T-helper 2 cell treated with Interferon-gamma antibody and Interleukin-4, amounts not matched to agents 5 μg/mL and 100 μg/mL, for 36 hours (primary cell): ENCODE results near the gene RAET1E.
"Not testable (repeated sequence)": the region's sequence is repeated elsewhere in the genome, so short reads cannot be mapped to it uniquely, and the experiment has no call there.

ENCODE experiments used
- DNase-seq: peaks from one replicate; pipeline ENCODE4 v3.0.0; 2021; ENCODE audit warnings: low spot score
- H3K27ac Mint-ChIP-seq: one replicate; pipeline ENCODE4 v1.8.0; 2021; ENCODE audit warnings: mild to moderate bottlenecking, mixed read lengths
- H3K27me3 Mint-ChIP-seq: one replicate; pipeline ENCODE4 v1.8.0; 2021; ENCODE audit warnings: low read depth, mixed read lengths
- H3K36me3 Mint-ChIP-seq: one replicate; pipeline ENCODE4 v1.8.0; 2021; ENCODE audit warnings: low read depth, mixed read lengths
- H3K4me1 Mint-ChIP-seq: one replicate; pipeline ENCODE4 v1.8.0; 2021; ENCODE audit warnings: low read depth, mixed read lengths
- H3K4me3 Mint-ChIP-seq: one replicate; pipeline ENCODE4 v1.8.0; 2022; ENCODE audit warnings: mild to moderate bottlenecking, moderate library complexity, mixed read lengths
- H3K9me3 Mint-ChIP-seq: one replicate; pipeline ENCODE4 v1.8.0; 2021; ENCODE audit warnings: mixed read lengths

Gene RAET1E

DNA sequence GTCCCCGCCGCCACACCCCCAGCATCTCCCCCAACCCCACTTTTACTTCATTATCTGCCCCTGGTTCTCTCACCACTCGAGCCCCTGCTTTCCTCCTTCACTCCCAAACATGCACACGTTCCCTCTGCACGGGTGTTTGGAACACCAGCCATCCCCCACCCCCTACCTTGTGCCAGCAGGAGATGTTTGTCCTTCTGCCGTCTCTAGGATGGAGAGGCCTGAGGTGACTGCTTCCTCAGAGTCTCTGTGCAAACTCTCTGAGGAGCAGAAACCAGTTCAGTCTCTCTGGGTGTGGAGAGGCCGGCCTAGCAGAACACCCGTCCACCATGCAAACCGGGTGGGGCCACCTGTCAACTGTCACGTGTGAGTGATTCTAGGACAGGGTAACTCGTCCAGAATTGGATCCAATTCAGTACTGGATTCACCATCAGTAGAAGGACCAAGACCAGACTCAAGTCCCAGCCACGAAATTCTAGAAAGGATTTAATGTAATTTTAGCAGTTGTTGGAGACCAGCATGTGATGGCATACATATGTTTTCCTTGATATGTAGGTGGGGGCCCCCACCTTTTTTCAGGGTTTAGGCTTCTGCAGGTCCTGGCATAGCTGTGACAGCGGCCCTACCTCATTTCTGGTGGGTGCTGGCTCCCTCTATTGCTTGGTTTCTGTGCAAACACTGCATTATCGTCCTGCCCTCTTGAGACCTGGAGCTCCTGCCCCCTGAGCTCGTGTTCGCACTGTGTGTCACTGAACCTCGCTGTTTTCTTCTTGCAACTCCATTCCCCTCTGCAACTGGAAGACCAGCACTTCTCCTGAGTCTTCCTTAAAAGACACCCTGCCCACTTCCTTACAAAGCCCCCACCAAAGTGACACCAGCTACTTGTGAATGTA, at the start of gene RAET1E:
TSS of gene RAET1E (minus strand) at position 259 of the 890 bp plus-strand sequence. CDS start 7,212 bp downstream, outside the sequence.
- H3K27ac Mint-ChIP-seq: no peak within 1 kb of the TSS
- no peak for DNase-seq
- peaks cover 25% of the 10 kb centered on the region for H3K27me3 Mint-ChIP-seq
- H3K4me1 Mint-ChIP-seq: peaks cover 15% of the 10 kb centered on the region
- no peak within 1 kb of the TSS for H3K4me3 Mint-ChIP-seq
- no peaks in the 10 kb centered on the region for H3K9me3 Mint-ChIP-seq
- no peaks in the 10 kb centered on the region for H3K36me3 Mint-ChIP-seq

DNA sequence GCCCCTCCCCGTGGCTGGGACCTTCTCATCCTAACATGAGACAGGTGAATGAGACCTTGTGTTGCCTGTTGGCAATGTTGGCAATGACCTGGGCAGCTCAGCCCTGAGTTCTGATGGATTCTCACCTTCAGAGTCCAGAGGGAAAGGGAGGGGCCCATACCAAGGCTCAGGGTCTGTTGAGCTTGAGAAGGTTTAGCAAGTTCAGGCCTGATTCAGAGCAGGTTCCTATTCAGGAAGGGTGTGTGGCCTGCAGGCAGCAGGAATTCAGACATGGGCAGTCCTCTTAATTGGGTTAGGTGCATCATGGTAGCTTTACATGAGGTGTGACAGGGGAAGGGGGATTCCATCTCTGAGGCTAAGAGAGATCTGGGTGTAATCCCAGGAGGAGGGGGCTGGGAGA, 49.6 kb upstream of the RAET1E start:
- not testable (repeated sequence) for H3K27ac Mint-ChIP-seq, H3K9me3 Mint-ChIP-seq, H3K4me1 Mint-ChIP-seq, DNase-seq, H3K4me3 Mint-ChIP-seq, H3K36me3 Mint-ChIP-seq
- H3K27me3 Mint-ChIP-seq: peaks cover 71% of the 10 kb centered on the region

GRCh38 chr6:149946631-149947030, 48.7 kb upstream of the RAET1E start:
- H3K36me3 Mint-ChIP-seq, H3K4me1 Mint-ChIP-seq, DNase-seq, H3K9me3 Mint-ChIP-seq, H3K4me3 Mint-ChIP-seq, H3K27ac Mint-ChIP-seq: not testable (repeated sequence)
- H3K27me3 Mint-ChIP-seq: peaks cover 69% of the 10 kb centered on the region

DNA sequence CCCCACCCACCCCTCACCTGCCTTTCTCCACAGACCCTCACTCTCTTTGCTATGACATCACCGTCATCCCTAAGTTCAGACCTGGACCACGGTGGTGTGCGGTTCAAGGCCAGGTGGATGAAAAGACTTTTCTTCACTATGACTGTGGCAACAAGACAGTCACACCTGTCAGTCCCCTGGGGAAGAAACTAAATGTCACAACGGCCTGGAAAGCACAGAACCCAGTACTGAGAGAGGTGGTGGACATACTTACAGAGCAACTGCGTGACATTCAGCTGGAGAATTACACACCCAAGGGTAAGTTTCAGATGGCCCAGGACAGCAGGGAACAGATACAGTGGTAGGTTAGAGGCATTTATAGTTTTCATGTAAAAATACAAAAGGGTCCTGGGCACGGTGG, 47.4 kb upstream of the RAET1E start:
- DNase-seq, H3K4me3 Mint-ChIP-seq, H3K36me3 Mint-ChIP-seq, H3K27ac Mint-ChIP-seq, H3K9me3 Mint-ChIP-seq: not testable (repeated sequence)
- peaks cover 13% of the 10 kb centered on the region for H3K4me1 Mint-ChIP-seq
- H3K27me3 Mint-ChIP-seq: peaks cover 68% of the 10 kb centered on the region

DNA sequence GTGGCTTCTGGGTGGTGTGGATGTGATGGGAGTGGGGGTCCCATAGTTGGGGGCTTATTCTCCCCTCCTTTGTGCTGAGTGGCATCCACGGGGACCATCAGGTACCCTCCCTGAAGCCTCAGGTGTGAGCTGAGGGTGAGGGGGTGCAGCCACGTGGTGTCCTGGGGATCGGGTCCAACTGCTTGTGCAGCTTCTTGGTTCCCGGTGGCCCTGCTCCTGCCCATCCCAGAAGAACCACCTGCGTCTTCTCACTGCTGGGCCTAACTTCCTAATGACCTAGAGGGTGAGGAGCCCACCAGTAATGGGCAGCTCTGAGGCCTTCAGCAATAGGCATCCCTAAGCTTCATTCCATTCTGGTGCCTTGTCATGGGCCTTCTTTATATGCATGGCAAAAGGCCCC, 45.4 kb upstream of the RAET1E start:
- H3K4me1 Mint-ChIP-seq: peaks cover 25% of the 10 kb centered on the region
- not testable (repeated sequence) for H3K27ac Mint-ChIP-seq, H3K9me3 Mint-ChIP-seq, H3K36me3 Mint-ChIP-seq, DNase-seq
- peaks cover 66% of the 10 kb centered on the region for H3K27me3 Mint-ChIP-seq
- peak overlapping the region; percentile 36 for H3K4me3 Mint-ChIP-seq

DNA sequence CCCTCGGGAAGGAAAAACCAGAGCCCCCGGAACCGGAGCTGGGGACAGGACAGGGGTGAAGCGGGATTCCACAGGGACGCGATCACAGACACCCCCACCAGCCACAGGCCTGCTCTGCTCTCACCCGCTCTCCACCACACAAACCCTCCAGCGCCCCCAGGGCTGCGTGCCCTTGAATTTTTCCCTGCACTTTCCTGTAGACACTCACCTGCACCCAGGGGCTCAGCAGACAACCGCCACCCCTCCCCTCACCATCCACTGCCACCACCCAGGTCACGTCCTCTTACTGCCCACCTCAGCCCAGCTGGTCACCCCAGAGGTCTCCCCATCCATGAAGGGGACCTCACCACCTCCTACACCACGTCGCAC, 44.5 kb upstream of the RAET1E start:
- peaks cover 66% of the 10 kb centered on the region for H3K27me3 Mint-ChIP-seq

DNA sequence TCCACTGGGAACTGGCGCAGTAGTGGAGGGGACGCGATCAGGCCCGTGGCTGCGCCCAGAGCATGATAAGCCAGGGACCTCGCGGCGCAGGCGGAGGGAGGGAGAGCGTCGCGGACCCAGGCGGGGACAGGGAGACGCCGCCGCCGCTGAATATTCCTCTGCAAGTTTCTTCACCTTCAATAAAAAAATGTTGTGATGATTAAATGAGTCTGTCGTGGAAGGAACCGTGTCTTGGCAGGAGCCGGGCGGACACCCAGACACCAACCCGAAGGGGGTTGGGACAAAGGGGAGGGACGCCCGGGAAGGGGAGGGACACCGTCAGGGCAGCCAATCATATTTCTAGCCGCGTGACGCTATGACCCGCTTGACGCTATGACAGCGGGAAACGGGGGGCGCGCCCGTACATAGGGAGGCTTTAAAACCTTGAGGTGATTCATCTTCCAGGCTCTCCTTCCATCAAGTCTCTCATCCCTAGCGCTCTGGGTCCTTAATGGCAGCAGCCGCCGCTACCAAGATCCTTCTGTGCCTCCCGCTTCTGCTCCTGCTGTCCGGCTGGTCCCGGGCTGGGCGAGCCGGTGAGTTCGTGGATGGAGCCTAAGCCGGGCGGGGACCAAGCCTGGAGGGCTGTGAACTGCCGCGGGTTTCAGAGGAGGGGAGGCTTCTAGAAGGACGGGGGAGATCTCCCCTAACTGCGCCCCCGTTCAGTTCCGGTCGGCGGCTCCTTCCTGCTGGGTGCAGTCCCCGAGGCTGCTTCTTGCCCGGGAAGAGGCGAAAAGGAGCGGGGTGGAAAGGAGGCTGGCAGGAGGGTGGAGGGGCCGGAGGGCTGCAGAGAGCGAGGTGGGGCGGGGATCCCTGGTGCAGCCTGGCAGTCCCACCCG, 43.9 kb upstream of the RAET1E start, which contains the start of gene ULBP2:
TSS of gene ULBP2 (plus strand) at position 432 of the 878 bp plus-strand sequence. CDS start at position 491, 59 bp downstream.
- Mint-ChIP-seq H3K27ac (peak within 1 kb of the TSS; percentile 63), H3K9me3 (no peaks in the 10 kb centered on the region), H3K36me3 (no peaks in the 10 kb centered on the region), H3K27me3 (peaks cover 71% of the 10 kb centered on the region), H3K4me3 (peak within 1 kb of the TSS; percentile 89), H3K4me1 (peaks cover 25% of the 10 kb centered on the region)
- peak; percentile 81 for DNase-seq

More for the DNA sequence above, 44.5 kb upstream of the RAET1E start:
- Mint-ChIP-seq H3K9me3 (no peaks in the 10 kb centered on the region), H3K36me3 (no peaks in the 10 kb centered on the region), H3K4me1 (peaks cover 25% of the 10 kb centered on the region), H3K4me3 (peak overlapping the region; percentile 89), H3K27ac (no peak overlapping the region)
- DNase-seq: no peak

- peaks cover 76% of the 10 kb centered on the region for H3K27me3 Mint-ChIP-seq
- no peaks in the 10 kb centered on the region for H3K9me3 Mint-ChIP-seq
- H3K36me3 Mint-ChIP-seq: no peaks in the 10 kb centered on the region
These were observed 42.7 kb upstream of the RAET1E start for GRCh38 chr6:149940672-149940982.

DNA sequence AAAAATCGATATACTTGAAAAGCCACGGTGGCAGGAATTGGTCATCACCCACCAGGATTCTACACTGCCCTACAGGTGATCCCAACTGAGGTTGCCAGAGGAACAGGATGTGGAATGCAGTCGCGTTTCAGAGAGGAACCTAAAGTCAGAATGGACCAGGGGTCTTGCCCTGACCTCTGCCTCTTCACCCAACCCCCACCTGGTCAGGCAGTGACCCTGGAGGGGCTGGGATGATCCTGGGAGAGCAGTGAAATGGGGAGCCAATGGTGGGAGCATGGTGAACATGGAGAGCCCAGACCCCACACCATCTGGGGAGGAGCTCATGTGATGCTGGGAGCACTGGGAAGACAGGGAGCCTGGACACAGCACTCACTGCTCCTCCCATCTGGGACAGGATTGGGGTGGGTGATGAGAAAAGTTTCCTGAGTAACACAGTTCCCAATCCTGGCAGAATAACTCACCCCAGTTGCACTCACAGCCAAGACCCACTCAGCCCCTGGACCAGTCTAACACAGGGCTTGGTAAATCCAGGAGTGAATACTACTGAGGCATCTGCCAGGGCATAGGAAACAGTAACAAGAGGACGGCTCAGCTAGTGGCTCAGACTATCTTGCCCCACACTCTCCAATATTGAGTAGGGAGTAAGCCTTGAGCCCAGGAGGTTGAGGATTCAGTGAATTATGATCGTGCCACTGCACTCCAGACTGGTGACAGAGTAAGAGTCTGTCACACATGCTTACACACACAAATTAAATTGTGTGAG, 42.2 kb upstream of the RAET1E start:
- DNase-seq: no peak
- Mint-ChIP-seq H3K4me1 (peaks cover 25% of the 10 kb centered on the region), H3K27me3 (peaks cover 77% of the 10 kb centered on the region), H3K9me3 (no peaks in the 10 kb centered on the region), H3K27ac (no peak overlapping the region), H3K36me3 (no peaks in the 10 kb centered on the region), H3K4me3 (peak overlapping the region; percentile 38)

More at GRCh38 chr6:149940672-149940982, 42.7 kb upstream of the RAET1E start:
- no peak for DNase-seq
- Mint-ChIP-seq H3K27ac (no peak overlapping the region), H3K4me3 (peak overlapping the region; percentile 38), H3K4me1 (peaks cover 25% of the 10 kb centered on the region)

DNA sequence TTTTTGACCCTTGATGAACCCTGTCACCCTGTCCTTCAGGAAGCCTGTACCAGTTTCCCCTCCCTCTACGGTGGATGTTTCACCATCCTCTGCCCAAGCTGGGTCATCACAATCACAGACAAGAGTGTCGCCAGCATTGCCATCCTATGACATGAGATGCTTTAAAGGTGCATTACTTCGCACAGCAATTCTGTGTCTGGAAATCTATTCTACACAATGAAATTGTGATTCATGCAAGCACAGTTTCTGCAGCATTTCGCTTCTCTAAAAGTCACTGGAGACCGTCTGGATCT, 41.4 kb upstream of the RAET1E start:
- Mint-ChIP-seq H3K9me3 (no peaks in the 10 kb centered on the region), H3K36me3 (no peaks in the 10 kb centered on the region), H3K27ac (peak overlapping the region; percentile 27), H3K27me3 (peaks cover 84% of the 10 kb centered on the region), H3K4me3 (peak overlapping the region; percentile 76), H3K4me1 (peaks cover 27% of the 10 kb centered on the region)
- no peak for DNase-seq

- H3K4me3 Mint-ChIP-seq: peak overlapping the region; percentile 76
- H3K27ac Mint-ChIP-seq: peak overlapping the region; percentile 27
- H3K36me3 Mint-ChIP-seq: no peaks in the 10 kb centered on the region
- H3K27me3 Mint-ChIP-seq: peaks cover 86% of the 10 kb centered on the region
- peaks cover 28% of the 10 kb centered on the region for H3K4me1 Mint-ChIP-seq
- no peaks in the 10 kb centered on the region for H3K9me3 Mint-ChIP-seq
- DNase-seq: peak; percentile 58
These were observed 40.9 kb upstream of the RAET1E start for GRCh38 chr6:149938571-149939355.

DNA sequence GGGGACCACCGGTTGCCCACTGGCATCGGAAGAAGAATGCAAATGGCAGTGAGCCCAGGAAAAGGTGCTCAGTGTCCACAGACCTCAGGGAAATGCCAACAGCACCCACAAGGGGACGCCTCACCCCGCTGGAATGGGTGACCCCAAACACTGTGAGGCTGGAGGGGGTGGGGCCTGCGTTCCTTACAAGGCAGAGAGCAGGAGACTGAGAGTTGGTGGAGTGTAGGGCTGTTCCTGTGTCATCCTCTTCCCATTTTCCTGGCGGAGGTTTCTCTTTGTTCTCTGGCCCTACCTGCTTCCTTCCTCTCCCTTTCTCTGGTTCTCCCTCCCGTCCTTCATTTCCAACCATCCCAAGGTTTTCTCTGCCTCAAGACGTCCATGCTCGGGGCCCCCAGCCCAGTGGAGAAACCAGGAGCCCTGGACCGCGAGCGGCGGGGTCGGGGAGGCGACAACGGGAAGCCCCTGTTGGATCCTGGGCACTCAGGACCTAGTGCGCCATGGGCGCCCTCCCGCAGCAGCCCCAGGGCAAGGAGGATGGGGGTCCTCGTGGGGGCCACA, 40.2 kb upstream of the RAET1E start:
- Mint-ChIP-seq H3K4me3 (peak overlapping the region; percentile 76), H3K4me1 (peaks cover 28% of the 10 kb centered on the region), H3K27me3 (peaks cover 88% of the 10 kb centered on the region)
- DNase-seq, H3K36me3 Mint-ChIP-seq, H3K9me3 Mint-ChIP-seq, H3K27ac Mint-ChIP-seq: not testable (repeated sequence)

DNA sequence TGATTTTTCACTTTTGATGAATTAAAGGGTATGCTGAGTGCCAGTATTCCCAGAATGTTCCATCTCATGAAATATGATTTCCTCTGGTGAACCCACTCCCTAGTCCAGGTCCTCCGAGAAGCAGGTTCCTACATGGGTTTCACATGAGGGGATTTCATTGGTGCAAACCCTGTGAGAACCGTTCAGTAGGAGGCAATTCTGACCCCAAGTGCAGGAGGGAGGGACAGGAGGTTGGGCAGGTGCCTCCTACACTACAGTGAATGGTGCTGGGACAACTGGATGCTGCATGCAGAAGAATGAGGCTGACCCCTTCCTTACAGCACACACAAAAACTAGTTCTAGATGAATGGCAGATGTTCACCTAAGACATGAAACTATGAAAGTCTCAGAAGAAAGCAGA, 38.8 kb upstream of the RAET1E start:
- Mint-ChIP-seq H3K27ac (no peak overlapping the region), H3K36me3 (no peaks in the 10 kb centered on the region), H3K4me1 (peaks cover 24% of the 10 kb centered on the region), H3K9me3 (no peaks in the 10 kb centered on the region), H3K27me3 (peaks cover 83% of the 10 kb centered on the region), H3K4me3 (no peak overlapping the region)
- no peak for DNase-seq
